Esophagus squamous epithelium (tissue), 5 donors: ENCODE measurements around the gene SCD5. TPM values are rescaled to one million over a fixed set of nuclear protein-coding genes. Genes with fewer than 3 reads are reported as not detected.

Source experiments
- DNase-seq: peaks from one replicate; lab custom pipeline; 2025; lab: John Stamatoyannopoulos, UW
- H3K27ac ChIP-seq, 4 donors: fragments of 200-600 bp; sonication (generic); one replicate each; pipeline ENCODE4 v1.5.1; 2016 to 2019; ENCODE audit warnings: mild to moderate bottlenecking in 1 of 4
- H3K27me3 ChIP-seq, 4 donors: fragments of 200-600 bp; sonication (generic); 1 replicate in 3 of 4; 2 replicates in 1 of 4; pipeline versions ENCODE4 v1.5.1 to v1.6.0; 2017 to 2021; ENCODE audit warnings: antibody characterized with exemption in 1 of 4
- H3K36me3 ChIP-seq, 3 donors: fragments of 200-600 bp; sonication (generic); one replicate each; pipeline ENCODE4 v1.5.1; 2016 to 2019
- H3K4me1 ChIP-seq, 3 donors: fragments of 200-600 bp; sonication (generic); one replicate each; pipeline ENCODE4 v1.5.1; 2017 to 2019
- H3K4me3 ChIP-seq, 4 donors: fragments of 200-600 bp; sonication (generic); 1 replicate in 3 of 4; 2 replicates in 1 of 4; pipeline ENCODE4 v1.5.1; 2016 to 2019; ENCODE audit warnings: mild to moderate bottlenecking in 2 of 4, moderate library complexity in 1 of 4
- H3K9me3 ChIP-seq, 3 donors: fragments of 200-600 bp; sonication (generic); one replicate each; pipeline ENCODE4 v1.5.1; 2016 to 2019
- POLR2A ChIP-seq, 4 donors: fragments of 450-650 bp; IDR thresholded peaks; one replicate each; pipeline ENCODE4 v1.6.1; 2017; ENCODE audit warnings: antibody characterized with exemption in 4 of 4, mild to moderate bottlenecking in 4 of 4, moderate library complexity in 3 of 4
- WGBS, 2 donors: methylation state at CpG; one replicate each; pipeline ENCODE4 v1.1.5; 2018; 5-methylcytosine and 5-hydroxymethylcytosine counted together
- intact Hi-C: fragments of 100-400 bp; cut with DNase I; formaldehyde crosslinking; loops from one replicate; pipeline ENCODE4 v1.15.0; 2022
- total RNA-seq, 4 donors: library from RNA; depleted of rRNA; stranded (reverse); fragments of >200 nt; gene quantifications; one replicate each; pipeline ENCODE4 v1.1.0, GENCODE V29; 2016
- TF ChIP-seq, protein P1 (sequence below), 6 experiments: fragments of 450-650 bp in 4 of 6; fragments of 200-600 bp in 2 of 6; sonication (generic) in 2 of 6; IDR thresholded peaks; one replicate each; pipeline ENCODE4 v1.5.1; 2016 to 2019; ENCODE audit warnings: antibody characterized with exemption in 6 of 6, mild to moderate bottlenecking in 4 of 6, moderate library complexity in 4 of 6
- donor health status: DM: yes; HTN: yes; CAD: no.

SCD5 gene
- total RNA-seq, 4 donors from 2014 or later: 1.2 to 6.3 (median 4.3) TPM

DNA sequence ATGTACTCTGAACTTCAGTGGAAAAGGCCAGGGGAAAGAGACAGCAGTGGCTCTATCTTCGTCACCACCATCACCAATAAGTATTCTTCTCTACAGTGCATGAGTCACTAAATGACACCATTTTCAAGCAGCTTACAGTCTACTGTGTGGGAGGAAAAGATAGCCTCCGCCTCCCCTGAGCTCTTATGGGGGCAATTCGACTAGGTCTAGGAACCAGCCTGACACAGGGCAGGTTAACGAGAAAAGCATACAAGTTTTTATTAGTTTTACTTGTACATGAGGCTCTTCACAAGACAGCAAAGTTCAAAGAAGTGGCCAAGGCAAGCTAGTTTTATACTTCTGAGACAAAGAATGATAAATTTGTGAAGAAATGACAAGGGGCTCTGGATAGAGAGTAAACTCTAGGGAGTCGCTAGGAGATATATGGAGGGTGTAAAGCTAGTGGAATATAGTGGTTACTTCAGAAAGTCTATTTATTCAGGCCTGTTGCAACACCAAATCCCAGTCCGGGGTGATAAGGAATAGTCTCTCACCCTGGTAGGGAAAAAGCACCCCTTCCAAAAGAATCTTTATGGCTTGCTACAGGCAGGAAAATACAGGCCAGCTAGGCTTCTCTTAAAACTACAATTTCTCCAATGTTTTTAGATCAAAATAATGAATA is 49.7 kb downstream of the SCD5 start:
- H3K9me3 ChIP-seq: no peaks in the 10 kb centered on the region
- WGBS, 2 donors: 80 to 87% methylated on average over 6 of the region's 6 CpGs
- no peak for DNase-seq
- H3K36me3 ChIP-seq: no peaks in the 10 kb centered on the region
- H3K27me3 ChIP-seq: no peaks in the 10 kb centered on the region
- H3K4me1 ChIP-seq: peaks cover 10 to 17% (median 10%) of the 10 kb centered on the region in 3 donors
- intact Hi-C loops: loop anchor here (10.0 kb wide), 1 partner anchor 284 kb away; no protein-coding TSS in a partner anchor
- H3K27ac ChIP-seq: no peak overlapping the region
- H3K4me3 ChIP-seq: no peak overlapping the region
- TF ChIP-seq, protein P1, sequence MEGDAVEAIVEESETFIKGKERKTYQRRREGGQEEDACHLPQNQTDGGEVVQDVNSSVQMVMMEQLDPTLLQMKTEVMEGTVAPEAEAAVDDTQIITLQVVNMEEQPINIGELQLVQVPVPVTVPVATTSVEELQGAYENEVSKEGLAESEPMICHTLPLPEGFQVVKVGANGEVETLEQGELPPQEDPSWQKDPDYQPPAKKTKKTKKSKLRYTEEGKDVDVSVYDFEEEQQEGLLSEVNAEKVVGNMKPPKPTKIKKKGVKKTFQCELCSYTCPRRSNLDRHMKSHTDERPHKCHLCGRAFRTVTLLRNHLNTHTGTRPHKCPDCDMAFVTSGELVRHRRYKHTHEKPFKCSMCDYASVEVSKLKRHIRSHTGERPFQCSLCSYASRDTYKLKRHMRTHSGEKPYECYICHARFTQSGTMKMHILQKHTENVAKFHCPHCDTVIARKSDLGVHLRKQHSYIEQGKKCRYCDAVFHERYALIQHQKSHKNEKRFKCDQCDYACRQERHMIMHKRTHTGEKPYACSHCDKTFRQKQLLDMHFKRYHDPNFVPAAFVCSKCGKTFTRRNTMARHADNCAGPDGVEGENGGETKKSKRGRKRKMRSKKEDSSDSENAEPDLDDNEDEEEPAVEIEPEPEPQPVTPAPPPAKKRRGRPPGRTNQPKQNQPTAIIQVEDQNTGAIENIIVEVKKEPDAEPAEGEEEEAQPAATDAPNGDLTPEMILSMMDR (IDR thresholded peaks at IDR 0.05): no peak
- TF ChIP-seq POLR2A (IDR thresholded peaks at IDR 0.05): no peak

DNA sequence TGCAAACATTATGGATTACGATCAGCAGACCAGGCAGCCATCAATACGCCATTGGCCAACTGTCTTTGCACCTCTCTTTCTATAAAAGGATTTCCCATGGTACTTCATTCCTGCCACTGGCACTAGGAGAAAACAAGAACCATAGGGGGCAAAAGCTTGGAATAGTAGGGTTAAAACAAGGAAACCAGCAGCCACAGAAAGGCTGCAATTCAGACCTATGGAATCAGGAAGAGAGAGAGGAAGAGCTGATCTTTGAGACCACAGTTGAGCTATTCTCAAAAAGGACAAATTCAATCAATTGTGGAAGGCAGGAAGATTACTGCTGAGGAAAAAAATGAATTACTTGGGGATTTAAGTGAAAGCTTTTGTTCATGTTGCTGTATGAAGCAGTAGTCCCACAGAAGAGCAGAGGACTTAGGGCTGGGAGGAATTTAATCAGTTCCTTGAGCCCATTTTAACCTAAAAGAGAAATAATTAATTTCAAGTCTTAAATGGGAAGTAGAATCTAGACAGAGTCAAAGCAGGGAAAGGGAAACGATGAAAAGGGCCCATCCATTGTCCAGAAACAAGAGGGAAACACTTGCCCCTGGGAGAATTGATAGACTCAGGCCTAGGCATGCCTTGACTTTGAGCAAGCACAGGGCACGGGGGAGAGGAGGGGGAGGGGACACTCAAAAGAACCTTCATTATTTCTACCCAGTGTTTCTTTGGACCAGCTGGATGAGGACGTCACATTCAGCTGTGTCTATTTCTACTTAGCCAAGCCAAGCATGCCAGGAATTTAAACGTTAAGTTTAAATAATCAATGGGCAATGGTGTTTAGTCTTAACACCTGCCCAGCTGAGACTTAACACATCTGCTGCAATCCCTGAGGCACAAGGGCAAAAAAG is 50.7 kb downstream of the SCD5 start:
- DNase-seq: no peak
- Histone ChIP-seq H3K4me3 (no peak overlapping the region), H3K36me3 (no peaks in the 10 kb centered on the region), H3K27me3 (no peaks in the 10 kb centered on the region), H3K27ac (no peak overlapping the region), H3K9me3 (no peaks in the 10 kb centered on the region), H3K4me1 (peaks cover 0 to 8% (median 4%) of the 10 kb centered on the region in 3 donors)
- TF ChIP-seq, protein P1 (IDR thresholded peaks at IDR 0.05): no peak
- no peak for TF ChIP-seq POLR2A (IDR thresholded peaks at IDR 0.05)
- 55 to 57% methylated on average over 6 of the region's 6 CpGs for WGBS, 2 donors
- intact Hi-C loops: loop anchor here (10.0 kb wide), 1 partner anchor 283 kb away; no protein-coding TSS in a partner anchor

- intact Hi-C loops: loop anchor here (10.0 kb wide), 1 partner anchor 282 kb away; no protein-coding TSS in a partner anchor
- no peak overlapping the region for H3K4me3 ChIP-seq
- no peaks in the 10 kb centered on the region for H3K9me3 ChIP-seq
- H3K36me3 ChIP-seq: no peaks in the 10 kb centered on the region
- TF ChIP-seq, protein P1 (IDR thresholded peaks at IDR 0.05): no peak
- no peak for TF ChIP-seq POLR2A (IDR thresholded peaks at IDR 0.05)
- H3K27ac ChIP-seq: no peak overlapping the region
- peaks cover 0 to 8% (median 4%) of the 10 kb centered on the region in 3 donors for H3K4me1 ChIP-seq
- no peaks in the 10 kb centered on the region for H3K27me3 ChIP-seq
- WGBS, 2 donors: 92 to 93% methylated on average over 6 to 9 of the region's 13 CpGs
- no peak for DNase-seq
Observed at GRCh38 chr4:82746705-82747574, 51.7 kb downstream of the SCD5 start.

DNA sequence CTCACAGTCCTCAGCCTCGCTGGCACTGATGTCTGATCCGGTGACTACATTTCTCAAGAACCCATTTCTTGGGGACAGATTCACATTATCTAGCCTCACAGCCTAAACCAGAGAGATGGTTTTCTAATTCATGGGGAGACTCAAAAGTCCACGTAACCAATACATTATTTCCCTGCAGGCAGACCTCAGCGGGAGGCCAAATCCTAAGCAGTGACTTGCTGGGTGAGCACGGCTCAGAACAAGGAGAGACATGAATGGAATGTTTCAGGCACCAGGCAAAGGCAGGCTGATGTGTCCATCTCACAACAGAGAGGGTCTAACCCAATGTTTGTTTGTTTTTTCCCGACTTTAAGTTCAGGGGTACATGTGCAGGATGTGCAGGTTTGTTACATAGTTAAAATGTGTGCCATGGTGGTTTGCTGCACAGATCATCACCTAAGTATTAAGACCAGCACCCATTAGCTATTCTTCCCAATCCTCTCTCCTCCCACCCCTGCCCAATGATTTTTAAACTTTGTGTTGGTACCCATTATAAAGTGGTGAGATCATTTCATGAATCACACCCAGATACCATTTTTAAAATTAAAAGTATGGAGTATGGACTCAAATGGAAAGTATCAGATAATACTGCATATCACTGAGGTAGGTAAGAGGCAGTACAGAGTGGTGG is 53.3 kb downstream of the SCD5 start:
- WGBS, 2 donors: 63 to 77% methylated on average over 6 of the region's 6 CpGs
- intact Hi-C loops: loop anchor here (10.0 kb wide), 1 partner anchor 281 kb away; no protein-coding TSS in a partner anchor
- no peaks in the 10 kb centered on the region for H3K9me3 ChIP-seq
- no peaks in the 10 kb centered on the region for H3K36me3 ChIP-seq
- peaks cover 0 to 8% (median 4%) of the 10 kb centered on the region in 3 donors for H3K4me1 ChIP-seq
- DNase-seq: no peak
- H3K4me3 ChIP-seq: no peak overlapping the region
- TF ChIP-seq, protein P1 (IDR thresholded peaks at IDR 0.05): no peak
- no peak overlapping the region for H3K27ac ChIP-seq
- H3K27me3 ChIP-seq: no peaks in the 10 kb centered on the region
